Effector memory CD8-positive, alpha-beta T cell (primary cell): ENCODE data around the gene ELP4.

Experiments used
- ATAC-seq: fragments of 150-1000 bp; cut with Tn5 transposase; replicated peaks from 2 replicates; pipeline ENCODE4 v1.10.0; 2021; ENCODE audit warnings: mild to moderate bottlenecking, moderate library complexity
- DNase-seq, 3 experiments: peaks; one replicate each; pipeline ENCODE4 v3.0.0; 2021
- H3K27ac Mint-ChIP-seq, 2 donors: one replicate each; pipeline ENCODE4 v1.8.0; 2022; ENCODE audit warnings: mild to moderate bottlenecking in 2 of 2, mixed read lengths in 2 of 2, moderate library complexity in 2 of 2
- H3K27me3 Mint-ChIP-seq, 2 donors: one replicate each; pipeline ENCODE4 v1.8.0; 2022; ENCODE audit warnings: mixed read lengths in 2 of 2
- H3K36me3 Mint-ChIP-seq: one replicate; pipeline ENCODE4 v1.8.0; 2022; ENCODE audit warnings: mild to moderate bottlenecking, moderate library complexity, mixed read lengths; ENCODE audit not compliant: insufficient read depth
- H3K4me1 Mint-ChIP-seq, 2 donors: one replicate each; pipeline ENCODE4 v1.8.0; 2022; ENCODE audit warnings: low read depth in 2 of 2, mixed read lengths in 2 of 2
- H3K4me3 Mint-ChIP-seq, 2 donors: one replicate each; pipeline ENCODE4 v1.8.0; 2022; ENCODE audit warnings: mild to moderate bottlenecking in 2 of 2, mixed read lengths in 2 of 2, moderate library complexity in 2 of 2
- H3K9me3 Mint-ChIP-seq, 2 donors: one replicate each; pipeline ENCODE4 v1.8.0; 2022; ENCODE audit warnings: mixed read lengths in 2 of 2

The ELP4 gene

GRCh38 chr11:31799435-31800397 lies 290.1 kb downstream of the ELP4 start:
- no peak for DNase-seq
- H3K27me3 Mint-ChIP-seq = peaks cover 96 to 99% of the 10 kb centered on the region in 2 donors
- H3K27ac Mint-ChIP-seq = no peak overlapping the region
- H3K36me3 Mint-ChIP-seq = peaks cover 26% of the 10 kb centered on the region
- peaks cover 6 to 8% of the 10 kb centered on the region in 2 donors for H3K9me3 Mint-ChIP-seq
- H3K4me3 Mint-ChIP-seq = peak overlapping the region; percentile 40 to 62
- ATAC-seq = no peak
- H3K4me1 Mint-ChIP-seq = peaks cover 22 to 39% of the 10 kb centered on the region in 2 donors

GRCh38 chr11:31800398-31801265 lies 291.1 kb downstream of the ELP4 start:
- DNase-seq = no peak
- H3K4me1 Mint-ChIP-seq = peaks cover 24 to 41% of the 10 kb centered on the region in 2 donors
- peak overlapping the region in 1 of 2 donors; percentile 19 for H3K4me3 Mint-ChIP-seq
- peaks cover 91 to 98% of the 10 kb centered on the region in 2 donors for H3K27me3 Mint-ChIP-seq
- no peak overlapping the region for H3K27ac Mint-ChIP-seq
- H3K36me3 Mint-ChIP-seq = peaks cover 26% of the 10 kb centered on the region
- no peak for ATAC-seq
- H3K9me3 Mint-ChIP-seq = peaks cover 6 to 8% of the 10 kb centered on the region in 2 donors

- Mint-ChIP-seq H3K27ac (no peak overlapping the region), H3K4me3 (no peak overlapping the region), H3K4me1 (peaks cover 24 to 41% of the 10 kb centered on the region in 2 donors), H3K9me3 (peaks cover 6 to 8% of the 10 kb centered on the region in 2 donors), H3K36me3 (peaks cover 26% of the 10 kb centered on the region), H3K27me3 (peaks cover 84 to 93% of the 10 kb centered on the region in 2 donors)
- no peak for ATAC-seq
- DNase-seq = no peak
Measured at GRCh38 chr11:31801298-31801702, 291.7 kb downstream of the ELP4 start.

DNA sequence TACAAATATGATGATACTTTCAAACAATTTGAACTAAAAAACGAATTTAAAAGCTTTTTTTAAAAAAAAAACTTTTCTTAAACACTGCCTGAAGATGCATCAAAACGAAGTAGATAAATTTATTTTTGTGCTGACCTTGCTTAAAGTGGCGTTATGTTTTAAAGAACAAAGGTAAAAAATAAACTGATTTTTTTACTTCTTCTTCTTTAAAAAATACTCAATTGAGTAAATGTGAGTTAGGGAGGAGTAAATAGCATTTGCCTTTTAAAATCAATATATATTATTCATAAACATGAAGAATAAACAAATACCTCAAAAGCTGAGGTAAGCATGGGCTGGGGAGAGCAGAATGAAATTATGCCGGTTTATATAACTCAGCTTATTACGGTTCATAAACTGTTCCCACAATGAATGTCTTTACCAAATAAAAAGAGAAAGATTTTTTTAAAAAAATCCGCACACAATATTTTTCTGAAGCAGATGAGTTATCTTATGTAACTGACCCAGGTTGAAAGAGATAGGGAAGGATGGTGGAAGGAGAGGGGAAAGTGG lies 292.5 kb downstream of the ELP4 start:
- DNase-seq (no peak), ATAC-seq (no peak)
- H3K27me3 Mint-ChIP-seq = peaks cover 84 to 93% of the 10 kb centered on the region in 2 donors
- H3K4me3 Mint-ChIP-seq = peak overlapping the region in 1 of 2 donors; percentile 20
- H3K9me3 Mint-ChIP-seq = peaks cover 6 to 8% of the 10 kb centered on the region in 2 donors
- H3K36me3 Mint-ChIP-seq = peaks cover 26% of the 10 kb centered on the region
- H3K27ac Mint-ChIP-seq = no peak overlapping the region
- H3K4me1 Mint-ChIP-seq = peaks cover 24 to 42% of the 10 kb centered on the region in 2 donors

DNA sequence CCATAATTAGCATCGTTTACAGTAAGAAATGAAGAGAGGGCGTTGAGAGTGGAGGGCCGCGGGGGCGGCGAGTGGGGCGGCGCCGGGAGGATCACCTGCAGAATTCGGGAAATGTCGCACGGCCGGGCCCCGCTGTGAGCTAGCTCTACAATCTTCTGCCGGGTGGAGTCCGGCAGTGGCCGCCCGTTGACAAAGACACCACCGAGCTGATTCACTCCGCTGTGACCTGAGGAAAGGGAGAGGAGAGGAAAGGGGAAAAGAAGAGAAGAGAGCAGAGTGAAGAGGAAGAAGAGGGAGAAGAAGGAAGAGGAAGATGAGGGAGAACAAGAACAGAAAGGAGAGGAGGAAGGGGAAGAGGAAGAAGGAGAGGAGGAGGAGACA lies 293.0 kb downstream of the ELP4 start:
- no peak overlapping the region for H3K27ac Mint-ChIP-seq
- ATAC-seq = no peak
- peaks cover 24 to 40% of the 10 kb centered on the region in 2 donors for H3K4me1 Mint-ChIP-seq
- peaks cover 84 to 93% of the 10 kb centered on the region in 2 donors for H3K27me3 Mint-ChIP-seq
- H3K4me3 Mint-ChIP-seq = peak overlapping the region in 1 of 2 donors; percentile 37
- DNase-seq = no peak
- H3K9me3 Mint-ChIP-seq = peaks cover 6 to 8% of the 10 kb centered on the region in 2 donors
- peaks cover 26% of the 10 kb centered on the region for H3K36me3 Mint-ChIP-seq

GRCh38 chr11:31802990-31803812 lies 293.6 kb downstream of the ELP4 start:
- peaks cover 6 to 8% of the 10 kb centered on the region in 2 donors for H3K9me3 Mint-ChIP-seq

DNA sequence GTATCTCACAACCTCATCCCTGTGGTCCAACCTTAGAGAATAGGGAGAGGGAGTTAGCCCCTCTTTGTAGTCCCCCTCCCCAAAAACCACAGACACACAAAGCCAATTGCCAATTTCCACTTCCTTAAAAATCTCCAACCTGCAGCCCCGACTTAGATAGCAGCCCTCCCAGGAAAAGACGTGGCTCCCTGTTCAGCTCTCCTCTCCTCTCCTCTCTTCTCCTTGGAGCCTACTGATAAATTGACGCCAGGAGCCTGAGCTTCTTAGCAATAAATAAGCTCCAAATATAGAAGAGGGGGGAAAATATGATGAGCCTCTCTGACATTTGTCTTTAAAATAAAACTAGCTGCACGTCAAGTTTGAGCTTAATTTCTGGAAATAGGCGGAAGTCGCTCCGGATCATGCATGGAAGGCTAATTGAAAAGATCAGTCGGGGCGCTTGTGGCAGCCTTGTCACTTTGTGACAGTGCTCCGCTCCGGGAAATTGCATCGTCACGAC lies 294.3 kb downstream of the ELP4 start:
- peaks cover 6 to 8% of the 10 kb centered on the region in 2 donors for H3K9me3 Mint-ChIP-seq

More at GRCh38 chr11:31802990-31803812, 293.6 kb downstream of the ELP4 start:
- H3K27ac Mint-ChIP-seq = no peak overlapping the region
- peak overlapping the region; percentile 19 to 56 for H3K4me3 Mint-ChIP-seq
- ATAC-seq (no peak), DNase-seq (no peak)
- peaks cover 22% of the 10 kb centered on the region for H3K36me3 Mint-ChIP-seq
- H3K4me1 Mint-ChIP-seq = peaks cover 24 to 37% of the 10 kb centered on the region in 2 donors
- H3K27me3 Mint-ChIP-seq = peaks cover 85 to 93% of the 10 kb centered on the region in 2 donors

DNA sequence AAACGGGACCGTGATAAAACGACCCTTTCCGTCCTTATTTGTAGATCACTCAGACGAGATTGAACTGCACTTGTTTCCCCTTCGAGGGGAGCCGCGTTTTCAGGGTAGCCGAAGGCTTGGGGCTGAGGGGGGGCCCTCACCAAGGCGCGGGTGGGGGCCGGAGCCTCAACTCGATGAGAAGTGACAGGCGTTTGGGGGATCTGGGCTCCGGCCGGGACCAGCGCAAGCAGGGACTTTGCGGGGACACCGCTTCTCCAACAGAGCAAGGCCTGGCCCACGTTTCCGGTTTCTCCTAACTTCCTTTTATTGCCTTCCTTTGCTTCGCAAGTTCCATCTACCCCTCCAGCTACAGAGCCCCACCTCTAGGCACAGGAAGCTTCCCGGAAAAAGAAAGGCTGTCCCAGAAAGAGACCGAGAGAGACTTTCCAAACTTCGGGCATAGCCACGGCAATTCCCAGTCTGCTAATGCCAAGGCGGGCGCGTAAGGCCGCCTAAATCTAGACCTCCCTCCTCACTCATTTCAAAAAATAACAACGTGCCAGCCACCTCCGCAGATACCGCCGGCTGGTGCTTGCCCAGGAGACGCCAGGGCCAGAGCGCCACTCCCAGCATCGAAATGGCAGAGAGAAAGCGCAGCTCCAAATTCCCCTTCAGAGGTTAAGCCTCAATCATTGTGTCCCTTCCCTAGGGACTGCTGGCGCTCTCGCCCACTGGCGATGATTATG lies 294.9 kb downstream of the ELP4 start:
- Mint-ChIP-seq H3K4me1 (peaks cover 29 to 37% of the 10 kb centered on the region in 2 donors), H3K27me3 (peaks cover 87 to 93% of the 10 kb centered on the region in 2 donors), H3K4me3 (peak overlapping the region; percentile 39 to 56), H3K27ac (no peak overlapping the region), H3K36me3 (peaks cover 27% of the 10 kb centered on the region), H3K9me3 (peaks cover 6 to 8% of the 10 kb centered on the region in 2 donors)
- DNase-seq (no peak), ATAC-seq (no peak)

More for the DNA sequence above, 294.3 kb downstream of the ELP4 start:
- Mint-ChIP-seq H3K27me3 (peaks cover 87 to 93% of the 10 kb centered on the region in 2 donors), H3K4me1 (peaks cover 24 to 34% of the 10 kb centered on the region in 2 donors), H3K27ac (no peak overlapping the region), H3K4me3 (peak overlapping the region; percentile 39 to 56), H3K36me3 (peaks cover 25% of the 10 kb centered on the region)
- DNase-seq (no peak), ATAC-seq (no peak)

DNA sequence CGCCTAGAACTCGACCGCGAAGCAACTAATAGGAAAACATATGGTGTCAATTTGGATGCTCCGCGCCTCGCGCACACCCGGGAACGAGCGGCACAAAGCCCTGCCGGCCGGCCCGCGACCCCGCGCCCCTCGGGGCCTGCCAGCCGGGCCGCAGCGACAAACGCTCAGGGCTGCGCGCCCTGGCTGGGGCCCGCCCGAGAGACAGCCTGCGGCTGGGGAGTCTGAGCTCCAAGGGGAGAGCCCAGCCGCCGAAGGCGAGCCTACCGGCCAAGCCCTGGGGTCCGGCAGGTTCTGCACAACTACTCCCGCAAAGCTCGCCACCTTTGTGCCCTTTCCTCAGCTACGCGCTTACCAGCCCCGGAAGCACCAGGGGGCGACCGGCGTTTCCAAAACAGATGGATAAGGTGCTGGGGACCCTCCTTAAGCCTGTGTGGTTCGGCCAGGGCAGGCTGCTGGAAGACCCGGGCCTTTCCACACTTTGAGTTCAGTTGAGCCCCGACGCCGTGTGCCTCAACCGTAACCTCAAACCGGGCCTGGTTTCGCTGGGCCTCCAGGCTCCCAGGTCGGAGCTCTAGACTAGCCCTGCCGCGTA lies 295.6 kb downstream of the ELP4 start:
- H3K4me3 Mint-ChIP-seq = peak overlapping the region; percentile 39 to 56
- H3K4me1 Mint-ChIP-seq = peaks cover 29 to 37% of the 10 kb centered on the region in 2 donors
- H3K27ac Mint-ChIP-seq = no peak overlapping the region
- H3K9me3 Mint-ChIP-seq = peaks cover 3 to 8% of the 10 kb centered on the region in 2 donors
- H3K27me3 Mint-ChIP-seq = peaks cover 84 to 93% of the 10 kb centered on the region in 2 donors
- peaks cover 27% of the 10 kb centered on the region for H3K36me3 Mint-ChIP-seq
- no peak for ATAC-seq
- DNase-seq = no peak

GRCh38 chr11:31805629-31806185 lies 296.1 kb downstream of the ELP4 start:
- peaks cover 0 to 8% of the 10 kb centered on the region in 2 donors for H3K9me3 Mint-ChIP-seq
- ATAC-seq (no peak), DNase-seq (no peak)
- H3K27ac Mint-ChIP-seq = no peak overlapping the region
- H3K4me1 Mint-ChIP-seq = peaks cover 31 to 35% of the 10 kb centered on the region in 2 donors
- peaks cover 24% of the 10 kb centered on the region for H3K36me3 Mint-ChIP-seq
- peaks cover 81 to 92% of the 10 kb centered on the region in 2 donors for H3K27me3 Mint-ChIP-seq
- peak overlapping the region in 1 of 2 donors; percentile 29 for H3K4me3 Mint-ChIP-seq
